ENCODE results near the gene PRPF6.

Gene PRPF6

GRCh38 chr20:64073476-64074183 is 92.7 kb downstream of the PRPF6 start:
- CTCF ChIA-PET = no interaction called here
- POLR2A ChIA-PET = no interaction called here
- DNase-seq (ENCODE audit: low read depth, low spot score) = no peak
- no peak for TF ChIP-seq CTCF (IDR thresholded peaks at IDR 0.05; ENCODE audit: insufficient read depth, low read length, missing control alignments)
- no peak overlapping the region for H3K4me3 ChIP-seq (ENCODE audit: low read depth, low read length)

- DNase-seq (ENCODE audit: low read depth, low spot score) = no peak
- ChIA-PET CTCF (no interaction called here), POLR2A (no interaction called here)
- no peak overlapping the region for H3K4me3 ChIP-seq (ENCODE audit: low read depth, low read length)
- no peak for TF ChIP-seq CTCF (IDR thresholded peaks at IDR 0.05; ENCODE audit: insufficient read depth, low read length, missing control alignments)
Observed at GRCh38 chr20:64074184-64074789, 93.4 kb downstream of the PRPF6 start.

- no peak for DNase-seq (ENCODE audit: low read depth, low spot score)
- H3K4me3 ChIP-seq (ENCODE audit: low read depth, low read length) = no peak overlapping the region
- ChIA-PET POLR2A (no interaction called here), CTCF (interaction anchor here (1.0 kb wide), 1 partner anchor 8 kb away, joined by 3 read pairs; no protein-coding TSS in a partner anchor)
- TF ChIP-seq CTCF (IDR thresholded peaks at IDR 0.05; ENCODE audit: insufficient read depth, low read length, missing control alignments) = no peak
Observed at GRCh38 chr20:64074963-64075362, 94.0 kb downstream of the PRPF6 start.

- POLR2A ChIA-PET = interaction anchor here (0.6 kb wide), 1 partner anchor 211 kb away, joined by 4 read pairs; the partner anchor contains the start of gene TPD52L2
- no peak for TF ChIP-seq CTCF (IDR thresholded peaks at IDR 0.05; ENCODE audit: insufficient read depth, low read length, missing control alignments)
- CTCF ChIA-PET = interaction anchor here (0.6 to 1.1 kb wide), 3 partner anchors 8 to 19 kb away, joined by 3 to 4 read pairs (median 3); no protein-coding TSS in a partner anchor
- no peak for DNase-seq (ENCODE audit: low read depth, low spot score)
- no peak overlapping the region for H3K4me3 ChIP-seq (ENCODE audit: low read depth, low read length)
Observed at GRCh38 chr20:64075556-64075955, 94.6 kb downstream of the PRPF6 start.

- no peak overlapping the region for H3K4me3 ChIP-seq (ENCODE audit: low read depth, low read length)
- DNase-seq (ENCODE audit: low read depth, low spot score) = no peak
- CTCF ChIA-PET = interaction anchor here (0.6 to 1.1 kb wide), 3 partner anchors 14 to 38 kb away, joined by 3 to 4 read pairs (median 3); no protein-coding TSS in a partner anchor
- POLR2A ChIA-PET = no interaction called here
- TF ChIP-seq CTCF (IDR thresholded peaks at IDR 0.05; ENCODE audit: insufficient read depth, low read length, missing control alignments) = no peak
Observed at GRCh38 chr20:64076061-64076997, 95.4 kb downstream of the PRPF6 start.
